Liver (tissue), 9 donors: ENCODE results near the gene EIF4E2. TPM values are rescaled to one million over a fixed set of nuclear protein-coding genes. Genes with fewer than 3 reads are reported as not detected.

Experiments used
- DNase-seq: peaks from one replicate; pipeline ENCODE4 v3.0.0-alpha.2; 2017; ENCODE audit warnings: low spot score
- H3K27ac ChIP-seq, 2 donors: one replicate each; pipeline ENCODE4 v1.7.0; 2013; ENCODE audit warnings: inconsistent platforms in 2 of 2, low read length in 2 of 2, control low read depth in 1 of 2, low read depth in 1 of 2, mild to moderate bottlenecking in 1 of 2
- H3K27me3 ChIP-seq, 4 donors: one replicate each; pipeline versions ENCODE4 v1.6.1 to v1.7.0; 2013; ENCODE audit warnings: low read length in 3 of 4, inconsistent platforms in 1 of 4, mild to moderate bottlenecking in 1 of 4, moderate library complexity in 1 of 4; ENCODE audit not compliant: control insufficient read depth in 4 of 4, insufficient read depth in 4 of 4
- H3K36me3 ChIP-seq, 4 donors: one replicate each; pipeline versions ENCODE4 v1.6.1 to v1.7.0; 2013; ENCODE audit warnings: low read length in 3 of 4, mild to moderate bottlenecking in 3 of 4, low read depth in 1 of 4, moderate library complexity in 1 of 4; ENCODE audit not compliant: control insufficient read depth in 4 of 4, insufficient read depth in 3 of 4
- H3K4me1 ChIP-seq, 4 donors: one replicate each; pipeline versions ENCODE4 v1.6.1 to v1.7.0; 2013; ENCODE audit warnings: low read length in 3 of 4, mild to moderate bottlenecking in 3 of 4, moderate library complexity in 1 of 4; ENCODE audit not compliant: control insufficient read depth in 4 of 4, insufficient read depth in 4 of 4
- H3K4me3 ChIP-seq, 3 donors: one replicate each; pipeline versions ENCODE4 v1.6.1 to v1.7.0; 2013; ENCODE audit warnings: low read length in 3 of 3, control low read depth in 1 of 3, low read depth in 1 of 3, mild to moderate bottlenecking in 1 of 3
- H3K9ac ChIP-seq, 2 donors: one replicate each; pipeline ENCODE4 v1.7.0; 2013; ENCODE audit warnings: low read length in 2 of 2, mild to moderate bottlenecking in 2 of 2, moderate library complexity in 2 of 2, control low read depth in 1 of 2, low read depth in 1 of 2
- H3K9me3 ChIP-seq, 4 donors: one replicate each; pipeline versions ENCODE4 v1.6.1 to v1.7.0; 2013; ENCODE audit warnings: low read length in 3 of 4; ENCODE audit not compliant: control insufficient read depth in 4 of 4
- ATF3 ChIP-seq: IDR thresholded peaks from 2 replicates; pipeline ENCODE4 v1.6.1; 2016; ENCODE audit warnings: antibody characterized with exemption
- CTCF ChIP-seq: fragments of 150-350 bp; IDR thresholded peaks from 2 replicates; pipeline ENCODE4 v1.5.1; 2017; ENCODE audit warnings: improper control_type of control experiment, low read depth, low read length; ENCODE audit not compliant: missing input control
- EGR1 ChIP-seq, 2 donors: IDR thresholded peaks; 2 replicates each; pipeline ENCODE4 v1.6.1; 2016 to 2018; ENCODE audit warnings: antibody characterized with exemption in 2 of 2, low read depth in 2 of 2
- FOXA1 ChIP-seq: IDR thresholded peaks from 2 replicates; pipeline ENCODE4 v1.6.1; 2016; ENCODE audit warnings: antibody characterized with exemption
- FOXA2 ChIP-seq: IDR thresholded peaks from 2 replicates; pipeline ENCODE4 v1.6.1; 2016; ENCODE audit warnings: antibody characterized with exemption
- GABPA ChIP-seq, 2 donors: IDR thresholded peaks in 1 of 2; conservative IDR thresholded peaks in 1 of 2; 2 replicates each; pipeline ENCODE4 v1.6.1; 2016; ENCODE audit warnings: antibody characterized with exemption in 2 of 2, mild to moderate bottlenecking in 1 of 2, moderate library complexity in 1 of 2
- HNF4G ChIP-seq: IDR thresholded peaks from 2 replicates; pipeline ENCODE4 v1.6.1; 2016; ENCODE audit warnings: antibody characterized with exemption
- JUND ChIP-seq, 2 donors: IDR thresholded peaks; 2 replicates each; pipeline ENCODE4 v1.6.1; 2016; ENCODE audit warnings: antibody characterized with exemption in 2 of 2
- MAX ChIP-seq: IDR thresholded peaks from 2 replicates; pipeline ENCODE4 v1.6.1; 2016; ENCODE audit warnings: antibody characterized with exemption
- RAD21 ChIP-seq, 2 donors: IDR thresholded peaks; 2 replicates each; pipeline ENCODE4 v1.6.1; 2016; ENCODE audit warnings: antibody characterized with exemption in 2 of 2, mild to moderate bottlenecking in 2 of 2
- RXRA ChIP-seq, 2 donors: IDR thresholded peaks; 2 replicates each; pipeline ENCODE4 v1.6.1; 2017 to 2018; ENCODE audit warnings: antibody characterized with exemption in 2 of 2, mild to moderate bottlenecking in 1 of 2
- SP1 ChIP-seq: IDR thresholded peaks from 2 replicates; pipeline ENCODE4 v1.6.1; 2018; ENCODE audit warnings: antibody characterized with exemption, mild to moderate bottlenecking
- TAF1 ChIP-seq: conservative IDR thresholded peaks from 2 replicates; pipeline ENCODE4 v1.6.1; 2016; ENCODE audit warnings: antibody characterized with exemption, mild to moderate bottlenecking
- YY1 ChIP-seq: IDR thresholded peaks from 2 replicates; pipeline ENCODE4 v1.6.1; 2016; ENCODE audit warnings: antibody characterized with exemption, mild to moderate bottlenecking
- ZBTB33 ChIP-seq: IDR thresholded peaks from 2 replicates; pipeline ENCODE4 v1.6.1; 2016; ENCODE audit warnings: antibody characterized with exemption
- WGBS: extraction: QIAGEN DNeasy Blood & Tissue Kit; methylation state at CpG from one replicate; pipeline ENCODE4 v1.1.7; 2013; 5-methylcytosine and 5-hydroxymethylcytosine counted together
- polyA plus RNA-seq, 2 donors: library from polyadenylated mRNA; stranded (reverse) in 1 of 2; unstranded in 1 of 2; fragments of 200-250 nt in 1 of 2; fragments of >200 nt in 1 of 2; fragmentation: Nextera tagmentation in 1 of 2; extraction: Ambion mirVana in 1 of 2; gene quantifications; one replicate each; pipeline versions ENCODE4 v1.2.1 to v1.2.3, GENCODE V29; 2013 to 2015
- total RNA-seq, 2 donors: library from RNA; depleted of rRNA; stranded (reverse); fragments of >200 nt; gene quantifications; one replicate each; pipeline ENCODE4 v1.2.3, GENCODE V29; 2014
- donor health status: healthy.
- donor health status: healthy.
- donor health status: healthy.
- donor health status: healthy.
- donor health status: healthy.

EIF4E2 gene
- total and polyA plus RNA-seq, 4 donors = 30.0 to 46.9 (median 45.4) TPM

- TF ChIP-seq CTCF = no peak
- no peak for TF ChIP-seq JUND (IDR thresholded peaks at IDR 0.05)
Measured at GRCh38 chr2:232525199-232525598, 25.3 kb upstream of the EIF4E2 start (continued).

GRCh38 chr2:232525791-232526371 lies 24.6 kb upstream of the EIF4E2 start, which contains the start of gene CHRND:
TSS of gene CHRND (plus strand) at chr2:232526160. CDS start at chr2:232526216, 56 bp downstream.
- Histone ChIP-seq H3K27ac (no peak within 1 kb of the TSS), H3K27me3 (peaks cover 0 to 10% (median 5%) of the 10 kb centered on the region in 4 donors), H3K9me3 (no peaks in the 10 kb centered on the region), H3K9ac (no peak within 1 kb of the TSS), H3K36me3 (no peaks in the 10 kb centered on the region), H3K4me3 (no peak within 1 kb of the TSS), H3K4me1 (peaks cover 7 to 22% (median 13%) of the 10 kb centered on the region in 4 donors)
- 24% methylated on average over 18 of the region's 18 CpGs for WGBS
- TF ChIP-seq MAX = no peak
- no peak for TF ChIP-seq FOXA2
- TF ChIP-seq ZBTB33 = no peak
- no peak for TF ChIP-seq RXRA (IDR thresholded peaks at IDR 0.05)
- TF ChIP-seq JUND (IDR thresholded peaks at IDR 0.05) = no peak
- TF ChIP-seq FOXA1 = no peak
- TF ChIP-seq RAD21 (IDR thresholded peaks at IDR 0.05) = no peak
- TF ChIP-seq HNF4G = no peak
- DNase-seq = no peak

- Histone ChIP-seq H3K9ac (no peak overlapping the region), H3K9me3 (no peaks in the 10 kb centered on the region), H3K27ac (no peak overlapping the region), H3K4me3 (no peak overlapping the region), H3K4me1 (peaks cover 7 to 22% (median 13%) of the 10 kb centered on the region in 4 donors), H3K27me3 (peaks cover 0 to 10% (median 5%) of the 10 kb centered on the region in 4 donors), H3K36me3 (no peaks in the 10 kb centered on the region)
- DNase-seq = no peak
- 81% methylated on average over 13 of the region's 13 CpGs for WGBS
- TF ChIP-seq HNF4G (no peak), ZBTB33 (no peak), FOXA1 (no peak), TAF1 (no peak), ATF3 (no peak), SP1 (no peak), YY1 (no peak), JUND (IDR thresholded peaks at IDR 0.05) (no peak), FOXA2 (no peak), CTCF (no peak), EGR1 (IDR thresholded peaks at IDR 0.05; ENCODE audit: low read depth in 2 of 2) (no peak), MAX (no peak), GABPA (IDR thresholded peaks at IDR 0.05 in 1 of 2, conservative IDR thresholded peaks at IDR 0.05 in 1 of 2) (no peak), RAD21 (IDR thresholded peaks at IDR 0.05) (no peak), RXRA (IDR thresholded peaks at IDR 0.05) (no peak)
Measured at GRCh38 chr2:232526372-232526941, 24.0 kb upstream of the EIF4E2 start.
